GM23338 (cell line): ENCODE data around the gene SNAPC2. TPM values are rescaled to one million over a fixed set of nuclear protein-coding genes. Genes with fewer than 3 reads are reported as not detected.

Source experiments
- JUNB ChIP-seq: IDR thresholded peaks from one replicate; pipeline ENCODE4 v1.6.1; 2016; ENCODE audit warnings: antibody characterized with exemption; ENCODE audit not compliant: unreplicated experiment
- ZNF331 ChIP-seq: fragments of 250-450 bp; sonication (Bioruptor Pico); IDR thresholded peaks from 2 replicates; pipeline ENCODE4 v1.5.0; 2020; ENCODE audit warnings: low read depth, mild to moderate bottlenecking, moderate library complexity
- ZNF462 ChIP-seq: fragments of 250-450 bp; sonication (Bioruptor Pico); IDR thresholded peaks from 2 replicates; pipeline ENCODE4 v1.5.0; 2020; ENCODE audit warnings: mild to moderate bottlenecking, moderate library complexity
- polyA plus RNA-seq: library from polyadenylated mRNA; unstranded; fragments of >200 nt; fragmentation: Nextera tagmentation; extraction: Ambion mirVana; gene quantifications from 2 replicates; pipeline ENCODE4 v1.2.1, GENCODE V29; 2016
- total RNA-seq: library from RNA; depleted of rRNA; stranded (reverse); fragments of >200 nt; shearing (Covaris generic); gene quantifications from 2 replicates; pipeline ENCODE4 v1.2.3, GENCODE V29; 2014
- TF ChIP-seq, protein P1 (sequence below), 2 experiments: fragments of 200-600 bp in 1 of 2; sonication (generic) in 1 of 2; conservative IDR thresholded peaks; 2 replicates each; pipeline versions ENCODE4 v1.5.1 to v1.6.1; 2016 to 2017; ENCODE audit warnings: antibody characterized with exemption in 2 of 2, low read depth in 2 of 2, mild to moderate bottlenecking in 2 of 2, moderate library complexity in 1 of 2
- TF ChIP-seq, protein P2 (sequence below): IDR thresholded peaks from 2 replicates; pipeline ENCODE4 v1.6.1; 2016; ENCODE audit warnings: antibody characterized with exemption

SNAPC2 gene
- total and polyA plus RNA-seq, 2 experiments from 2014 or later, result 17.1 to 25.1 TPM

- TF ChIP-seq, protein P1, sequence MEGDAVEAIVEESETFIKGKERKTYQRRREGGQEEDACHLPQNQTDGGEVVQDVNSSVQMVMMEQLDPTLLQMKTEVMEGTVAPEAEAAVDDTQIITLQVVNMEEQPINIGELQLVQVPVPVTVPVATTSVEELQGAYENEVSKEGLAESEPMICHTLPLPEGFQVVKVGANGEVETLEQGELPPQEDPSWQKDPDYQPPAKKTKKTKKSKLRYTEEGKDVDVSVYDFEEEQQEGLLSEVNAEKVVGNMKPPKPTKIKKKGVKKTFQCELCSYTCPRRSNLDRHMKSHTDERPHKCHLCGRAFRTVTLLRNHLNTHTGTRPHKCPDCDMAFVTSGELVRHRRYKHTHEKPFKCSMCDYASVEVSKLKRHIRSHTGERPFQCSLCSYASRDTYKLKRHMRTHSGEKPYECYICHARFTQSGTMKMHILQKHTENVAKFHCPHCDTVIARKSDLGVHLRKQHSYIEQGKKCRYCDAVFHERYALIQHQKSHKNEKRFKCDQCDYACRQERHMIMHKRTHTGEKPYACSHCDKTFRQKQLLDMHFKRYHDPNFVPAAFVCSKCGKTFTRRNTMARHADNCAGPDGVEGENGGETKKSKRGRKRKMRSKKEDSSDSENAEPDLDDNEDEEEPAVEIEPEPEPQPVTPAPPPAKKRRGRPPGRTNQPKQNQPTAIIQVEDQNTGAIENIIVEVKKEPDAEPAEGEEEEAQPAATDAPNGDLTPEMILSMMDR (conservative IDR thresholded peaks at IDR 0.05; ENCODE audit: low read depth in 2 of 2), result no peak
- TF ChIP-seq ZNF462 (CRISPR knock-in tag) (no peak), JUNB (no peak), ZNF331 (CRISPR knock-in tag) (no peak)
- TF ChIP-seq, protein P2, sequence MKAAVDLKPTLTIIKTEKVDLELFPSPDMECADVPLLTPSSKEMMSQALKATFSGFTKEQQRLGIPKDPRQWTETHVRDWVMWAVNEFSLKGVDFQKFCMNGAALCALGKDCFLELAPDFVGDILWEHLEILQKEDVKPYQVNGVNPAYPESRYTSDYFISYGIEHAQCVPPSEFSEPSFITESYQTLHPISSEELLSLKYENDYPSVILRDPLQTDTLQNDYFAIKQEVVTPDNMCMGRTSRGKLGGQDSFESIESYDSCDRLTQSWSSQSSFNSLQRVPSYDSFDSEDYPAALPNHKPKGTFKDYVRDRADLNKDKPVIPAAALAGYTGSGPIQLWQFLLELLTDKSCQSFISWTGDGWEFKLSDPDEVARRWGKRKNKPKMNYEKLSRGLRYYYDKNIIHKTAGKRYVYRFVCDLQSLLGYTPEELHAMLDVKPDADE, result no peak
These were observed 3.4 kb downstream of the SNAPC2 start (continued) for GRCh38 chr19:7923295-7924191.
